SK-N-MC (cell line): ENCODE measurements around the gene DCDC2.

ENCODE experiments used
- EZH2 ChIP-seq: fragments of 200-600 bp; sonication (generic); IDR thresholded peaks from one replicate; pipeline ENCODE4 v1.6.1; 2017; ENCODE audit warnings: antibody characterized with exemption
- FOXP2 ChIP-seq: optimal IDR thresholded peaks from 2 replicates; pipeline ENCODE3; 2011; ENCODE audit warnings: mild to moderate bottlenecking, moderate library complexity; ENCODE audit not compliant: insufficient read depth; ENCODE audit errors: extremely low read length, control extremely low read depth
- POLR2AphosphoS5 ChIP-seq: IDR thresholded peaks from 2 replicates; pipeline ENCODE4 v1.6.1; 2012; ENCODE audit warnings: mild to moderate bottlenecking, low read depth, low read length, borderline replicate concordance

DNA sequence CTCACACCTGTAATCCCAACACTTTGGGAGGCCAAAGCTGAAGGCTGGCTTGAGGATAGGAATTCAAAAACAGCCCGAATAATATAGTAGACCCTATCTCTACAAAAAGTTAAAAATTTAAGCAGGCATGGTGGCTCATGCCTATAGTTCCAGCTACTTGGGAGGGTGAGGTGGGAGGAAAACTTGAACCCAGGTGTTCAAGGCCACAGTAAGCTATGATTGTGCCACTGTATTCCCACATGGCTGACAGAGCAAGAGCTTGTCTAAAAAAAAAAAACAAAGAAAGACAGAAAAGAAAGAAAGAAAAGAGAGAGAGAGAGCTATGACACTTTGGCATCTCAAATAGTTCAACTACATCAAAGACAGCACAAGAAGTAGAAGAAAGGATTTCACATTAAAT, 33.2 kb downstream of the DCDC2 start:
- no peak for TF ChIP-seq EZH2
- TF ChIP-seq POLR2AphosphoS5 = no peak
- TF ChIP-seq FOXP2 = no peak
